Activated CD8-positive, alpha-beta memory T cell treated with anti-CD3 and anti-CD28 coated beads, Interleukin-2, amount 10 ng/mL, durations not matched to agents 7 days and 5 days (primary cell): ENCODE results near the gene KATNIP. TPM values are rescaled to one million over a fixed set of nuclear protein-coding genes. Genes with fewer than 3 reads are reported as not detected.
"Not testable (repeated sequence)": the region's sequence is repeated elsewhere in the genome, so short reads cannot be mapped to it uniquely, and the experiment has no call there.

Source experiments
- ATAC-seq: fragments of 150-1000 bp; cut with Tn5 transposase; one replicate; pipeline ENCODE4 v1.10.0; 2021; ENCODE audit warnings: moderate library complexity
- CTCF ChIA-PET: fragments of 350-600 bp; sonication (Branson Sonifier 250); formaldehyde crosslinking; loops from one replicate; lab custom pipeline; 2021; ENCODE audit warnings: antibody characterized with exemption; lab: Charles Lee
- DNase-seq: peaks from one replicate; pipeline ENCODE4 v3.0.0-alpha.2; 2020
- H3K27ac Mint-ChIP-seq: one replicate; pipeline ENCODE4 v1.8.0; 2021; ENCODE audit warnings: mild to moderate bottlenecking, mixed read lengths
- H3K27me3 Mint-ChIP-seq: one replicate; pipeline ENCODE4 v1.8.0; 2021; ENCODE audit warnings: mixed read lengths
- H3K36me3 Mint-ChIP-seq: one replicate; pipeline ENCODE4 v1.8.0; 2021; ENCODE audit warnings: mild to moderate bottlenecking, mixed read lengths
- H3K4me1 Mint-ChIP-seq: one replicate; pipeline ENCODE4 v1.8.0; 2021; ENCODE audit warnings: mixed read lengths
- H3K4me3 Mint-ChIP-seq: one replicate; pipeline ENCODE4 v1.8.0; 2021; ENCODE audit warnings: mild to moderate bottlenecking, moderate library complexity, mixed read lengths
- H3K9me3 Mint-ChIP-seq: one replicate; pipeline ENCODE4 v1.8.0; 2022; ENCODE audit warnings: low read depth, mixed read lengths
- total RNA-seq, 2 experiments: library from RNA; stranded (reverse); gene quantifications; one replicate each; pipeline ENCODE4 v1.2.3, GENCODE V29; 2021

The KATNIP gene
- total RNA-seq, 2 experiments from 2014 or later = 15.0 to 20.1 TPM

GRCh38 chr16:27547134-27547533 is 2.8 kb upstream of the KATNIP start:
- no peak for DNase-seq

GRCh38 chr16:27547851-27548250 is 2.1 kb upstream of the KATNIP start:
- DNase-seq (no peak), ATAC-seq (no peak)
- Mint-ChIP-seq H3K27ac (no peak overlapping the region), H3K4me3 (no peak overlapping the region), H3K4me1 (peaks cover 37% of the 10 kb centered on the region), H3K27me3 (no peaks in the 10 kb centered on the region), H3K9me3 (no peaks in the 10 kb centered on the region), H3K36me3 (peaks cover 14% of the 10 kb centered on the region)
- CTCF ChIA-PET = no interaction called here

More at GRCh38 chr16:27547134-27547533, 2.8 kb upstream of the KATNIP start:
- no peak overlapping the region for H3K4me3 Mint-ChIP-seq
- no peaks in the 10 kb centered on the region for H3K9me3 Mint-ChIP-seq
- H3K27ac Mint-ChIP-seq = peak overlapping the region; percentile 2
- CTCF ChIA-PET = no interaction called here
- ATAC-seq = no peak
- peaks cover 17% of the 10 kb centered on the region for H3K36me3 Mint-ChIP-seq
- H3K4me1 Mint-ChIP-seq = peaks cover 37% of the 10 kb centered on the region
- no peaks in the 10 kb centered on the region for H3K27me3 Mint-ChIP-seq

- DNase-seq = no peak
- H3K9me3 Mint-ChIP-seq = no peaks in the 10 kb centered on the region
- peak overlapping the region; percentile 96 for H3K27ac Mint-ChIP-seq
- H3K27me3 Mint-ChIP-seq = no peaks in the 10 kb centered on the region
- H3K4me3 Mint-ChIP-seq = peak overlapping the region; percentile 99
- CTCF ChIA-PET = interaction anchor here (0.6 kb wide), 1 partner anchor 181 kb away, joined by 3 read pairs; no protein-coding TSS in a partner anchor
- H3K4me1 Mint-ChIP-seq = peaks cover 37% of the 10 kb centered on the region
- H3K36me3 Mint-ChIP-seq = peaks cover 7% of the 10 kb centered on the region
- peak; percentile 41 for ATAC-seq
Measured at GRCh38 chr16:27549464-27549745, 539 bp upstream of the KATNIP start.

GRCh38 chr16:27550582-27550920 is 607 bp downstream of the KATNIP start:
- Mint-ChIP-seq H3K27me3 (no peaks in the 10 kb centered on the region), H3K9me3 (no peaks in the 10 kb centered on the region), H3K27ac (peak overlapping the region; percentile 96), H3K36me3 (no peaks in the 10 kb centered on the region), H3K4me3 (peak overlapping the region; percentile 99), H3K4me1 (peaks cover 37% of the 10 kb centered on the region)
- DNase-seq (no peak), ATAC-seq (no peak)
- CTCF ChIA-PET = interaction anchor here (1.1 kb wide), 1 partner anchor 15 kb away, joined by 3 read pairs; no protein-coding TSS in a partner anchor

GRCh38 chr16:27551036-27551435 is 1.1 kb downstream of the KATNIP start:
- no peaks in the 10 kb centered on the region for H3K36me3 Mint-ChIP-seq
- DNase-seq (no peak), ATAC-seq (no peak)
- H3K27me3 Mint-ChIP-seq = no peaks in the 10 kb centered on the region
- H3K27ac Mint-ChIP-seq = no peak overlapping the region
- no peaks in the 10 kb centered on the region for H3K9me3 Mint-ChIP-seq
- H3K4me3 Mint-ChIP-seq = peak overlapping the region; percentile 99
- H3K4me1 Mint-ChIP-seq = peaks cover 37% of the 10 kb centered on the region
- CTCF ChIA-PET = interaction anchor here (1.1 kb wide), 1 partner anchor 15 kb away, joined by 3 read pairs; no protein-coding TSS in a partner anchor

GRCh38 chr16:27556471-27556870 is 6.5 kb downstream of the KATNIP start:
- CTCF ChIA-PET = no interaction called here
- Mint-ChIP-seq H3K27me3 (no peaks in the 10 kb centered on the region), H3K4me1 (no peaks in the 10 kb centered on the region), H3K9me3 (no peaks in the 10 kb centered on the region), H3K36me3 (no peaks in the 10 kb centered on the region), H3K27ac (no peak overlapping the region), H3K4me3 (no peak overlapping the region)
- no peak for ATAC-seq
- DNase-seq = no peak

GRCh38 chr16:27558434-27558833 is 8.5 kb downstream of the KATNIP start:
- Mint-ChIP-seq H3K4me3 (no peak overlapping the region), H3K9me3 (no peaks in the 10 kb centered on the region), H3K4me1 (no peaks in the 10 kb centered on the region), H3K27ac (no peak overlapping the region), H3K36me3 (no peaks in the 10 kb centered on the region), H3K27me3 (no peaks in the 10 kb centered on the region)
- DNase-seq = no peak
- CTCF ChIA-PET = no interaction called here
- ATAC-seq = no peak

- H3K27me3 Mint-ChIP-seq = no peaks in the 10 kb centered on the region
- no peak overlapping the region for H3K27ac Mint-ChIP-seq
- H3K4me3 Mint-ChIP-seq = no peak overlapping the region
- CTCF ChIA-PET = no interaction called here
- no peak for DNase-seq
- ATAC-seq = no peak
- no peaks in the 10 kb centered on the region for H3K9me3 Mint-ChIP-seq
- H3K4me1 Mint-ChIP-seq = no peaks in the 10 kb centered on the region
- H3K36me3 Mint-ChIP-seq = no peaks in the 10 kb centered on the region
Measured at GRCh38 chr16:27558932-27559331, 9.0 kb downstream of the KATNIP start.

GRCh38 chr16:27561216-27561615 is 11.3 kb downstream of the KATNIP start:
- Mint-ChIP-seq H3K4me3 (no peak overlapping the region), H3K9me3 (no peaks in the 10 kb centered on the region), H3K36me3 (no peaks in the 10 kb centered on the region), H3K27ac (no peak overlapping the region), H3K27me3 (no peaks in the 10 kb centered on the region), H3K4me1 (no peaks in the 10 kb centered on the region)
- CTCF ChIA-PET = no interaction called here
- ATAC-seq (no peak), DNase-seq (no peak)

- no peak for DNase-seq
- H3K27ac Mint-ChIP-seq = no peak overlapping the region
- H3K36me3 Mint-ChIP-seq = no peaks in the 10 kb centered on the region
- H3K9me3 Mint-ChIP-seq = no peaks in the 10 kb centered on the region
- ATAC-seq = no peak
- H3K4me1 Mint-ChIP-seq = no peaks in the 10 kb centered on the region
- no peaks in the 10 kb centered on the region for H3K27me3 Mint-ChIP-seq
- CTCF ChIA-PET = interaction anchor here (0.5 kb wide), 1 partner anchor 453 kb away, joined by 3 read pairs; no protein-coding TSS in a partner anchor
- no peak overlapping the region for H3K4me3 Mint-ChIP-seq
Measured at GRCh38 chr16:27564224-27564623, 14.3 kb downstream of the KATNIP start.

GRCh38 chr16:27566417-27566816 is 16.5 kb downstream of the KATNIP start:
- H3K36me3 Mint-ChIP-seq = no peaks in the 10 kb centered on the region
- H3K4me3 Mint-ChIP-seq = no peak overlapping the region
- ATAC-seq = no peak
- CTCF ChIA-PET = no interaction called here
- no peaks in the 10 kb centered on the region for H3K4me1 Mint-ChIP-seq
- no peaks in the 10 kb centered on the region for H3K27me3 Mint-ChIP-seq
- no peak overlapping the region for H3K27ac Mint-ChIP-seq
- DNase-seq = no peak
- H3K9me3 Mint-ChIP-seq = no peaks in the 10 kb centered on the region

GRCh38 chr16:27568077-27568476 is 18.1 kb downstream of the KATNIP start:
- H3K4me1 Mint-ChIP-seq = no peaks in the 10 kb centered on the region

GRCh38 chr16:27570986-27571385 is 21.0 kb downstream of the KATNIP start:
- CTCF ChIA-PET, H3K27me3 Mint-ChIP-seq: not testable (repeated sequence)

More at GRCh38 chr16:27568077-27568476, 18.1 kb downstream of the KATNIP start:
- CTCF ChIA-PET = interaction anchor here (0.6 kb wide), 1 partner anchor 41 kb away, joined by 4 read pairs; no protein-coding TSS in a partner anchor
- Mint-ChIP-seq H3K36me3 (no peaks in the 10 kb centered on the region), H3K9me3 (no peaks in the 10 kb centered on the region), H3K27ac (no peak overlapping the region), H3K4me3 (no peak overlapping the region), H3K27me3 (no peaks in the 10 kb centered on the region)
- ATAC-seq (no peak), DNase-seq (no peak)

GRCh38 chr16:27571433-27572326 is 21.7 kb downstream of the KATNIP start:
- no peaks in the 10 kb centered on the region for H3K4me1 Mint-ChIP-seq
- CTCF ChIA-PET = no interaction called here

More at GRCh38 chr16:27570986-27571385, 21.0 kb downstream of the KATNIP start:
- H3K4me1 Mint-ChIP-seq, DNase-seq, H3K36me3 Mint-ChIP-seq, H3K27ac Mint-ChIP-seq, ATAC-seq, H3K4me3 Mint-ChIP-seq, H3K9me3 Mint-ChIP-seq: not testable (repeated sequence)

More at GRCh38 chr16:27571433-27572326, 21.7 kb downstream of the KATNIP start:
- no peak overlapping the region for H3K4me3 Mint-ChIP-seq
- no peaks in the 10 kb centered on the region for H3K27me3 Mint-ChIP-seq
- no peaks in the 10 kb centered on the region for H3K9me3 Mint-ChIP-seq
- H3K36me3 Mint-ChIP-seq = no peaks in the 10 kb centered on the region
- ATAC-seq (no peak), DNase-seq (no peak)
- no peak overlapping the region for H3K27ac Mint-ChIP-seq
